Adipocyte (in vitro differentiated cells): ENCODE measurements around the gene GRK2.

Experiments
- DNase-seq: peaks from one replicate; pipeline ENCODE4 v3.0.0-alpha.2; 2015; ENCODE audit warnings: low read depth
- H3K27me3 ChIP-seq: replicated peaks from 2 replicates; pipeline ENCODE4 v1.7.0; 2013; ENCODE audit warnings: mild to moderate bottlenecking, low read length, moderate library complexity; ENCODE audit not compliant: control insufficient read depth, insufficient read depth
- H3K36me3 ChIP-seq: 2 replicates; pipeline ENCODE4 v1.7.0; 2013; ENCODE audit warnings: low read length, mild to moderate bottlenecking, moderate library complexity; ENCODE audit not compliant: control insufficient read depth, insufficient read depth, severe bottlenecking
- H3K4me1 ChIP-seq: 2 replicates; pipeline ENCODE4 v1.7.0; 2013; ENCODE audit warnings: mild to moderate bottlenecking, low read length, moderate library complexity; ENCODE audit not compliant: control insufficient read depth, insufficient read depth
- H3K4me3 ChIP-seq: 2 replicates; pipeline ENCODE4 v1.7.0; 2013; ENCODE audit warnings: mild to moderate bottlenecking, low read length, moderate library complexity
- H3K9ac ChIP-seq: 2 replicates; pipeline ENCODE4 v1.7.0; 2013; ENCODE audit warnings: mild to moderate bottlenecking, low read length, moderate library complexity
- H3K9me3 ChIP-seq: 2 replicates; pipeline ENCODE4 v1.7.0; 2013; ENCODE audit warnings: mild to moderate bottlenecking, low read length, moderate library complexity; ENCODE audit not compliant: control insufficient read depth

Gene GRK2

DNA sequence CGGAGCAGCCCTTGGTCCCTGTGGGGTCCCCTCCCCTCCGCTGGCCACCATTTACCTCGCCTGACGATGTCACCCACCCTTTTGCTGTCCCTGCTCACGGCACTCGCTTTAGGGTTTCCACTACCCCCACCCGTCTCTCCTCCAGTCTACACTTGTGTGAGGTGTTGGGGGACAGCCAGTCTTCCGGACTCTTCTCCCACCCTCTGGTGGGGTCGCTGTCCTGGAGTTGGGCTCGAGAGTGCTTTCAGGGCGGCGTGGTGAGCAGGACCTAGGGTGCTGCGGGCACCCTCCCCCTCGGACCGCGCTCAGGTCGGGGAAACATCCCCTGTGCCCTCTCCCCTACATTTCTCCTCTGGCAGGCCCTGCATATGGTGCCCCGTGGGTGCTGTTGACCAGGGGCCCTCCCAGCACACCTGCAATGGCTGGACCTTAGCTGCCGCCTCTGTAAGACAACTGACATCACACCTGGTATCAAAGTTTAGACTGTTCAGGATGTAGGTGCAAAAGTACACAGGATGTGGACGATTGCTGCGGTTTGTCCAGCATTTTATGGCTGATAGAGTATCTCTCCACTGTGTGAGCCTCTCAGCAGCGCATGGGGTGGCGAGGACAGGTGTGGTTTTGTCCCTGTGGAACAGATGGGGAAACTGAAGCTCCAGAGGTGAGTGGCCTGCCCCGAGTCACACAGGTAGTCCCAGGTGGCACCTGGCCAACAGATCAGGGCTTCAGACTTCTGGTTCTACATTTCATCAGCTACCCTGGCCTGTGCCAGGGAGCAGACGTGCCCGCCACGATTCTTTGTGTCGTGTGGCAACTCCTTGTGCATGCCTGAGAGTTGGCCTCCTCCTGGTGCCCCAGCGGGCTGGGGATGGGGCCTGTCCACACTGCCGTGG lies 1.2 kb downstream of the GRK2 start:
- peak overlapping the region; percentile 94 for H3K4me3 ChIP-seq
- H3K4me1 ChIP-seq, result peaks cover 59% of the 10 kb centered on the region
- DNase-seq, result no peak
- H3K9ac ChIP-seq, result peak overlapping the region; percentile 91
- no peaks in the 10 kb centered on the region for H3K27me3 ChIP-seq
- H3K9me3 ChIP-seq, result no peaks in the 10 kb centered on the region
- H3K36me3 ChIP-seq, result no peaks in the 10 kb centered on the region

DNA sequence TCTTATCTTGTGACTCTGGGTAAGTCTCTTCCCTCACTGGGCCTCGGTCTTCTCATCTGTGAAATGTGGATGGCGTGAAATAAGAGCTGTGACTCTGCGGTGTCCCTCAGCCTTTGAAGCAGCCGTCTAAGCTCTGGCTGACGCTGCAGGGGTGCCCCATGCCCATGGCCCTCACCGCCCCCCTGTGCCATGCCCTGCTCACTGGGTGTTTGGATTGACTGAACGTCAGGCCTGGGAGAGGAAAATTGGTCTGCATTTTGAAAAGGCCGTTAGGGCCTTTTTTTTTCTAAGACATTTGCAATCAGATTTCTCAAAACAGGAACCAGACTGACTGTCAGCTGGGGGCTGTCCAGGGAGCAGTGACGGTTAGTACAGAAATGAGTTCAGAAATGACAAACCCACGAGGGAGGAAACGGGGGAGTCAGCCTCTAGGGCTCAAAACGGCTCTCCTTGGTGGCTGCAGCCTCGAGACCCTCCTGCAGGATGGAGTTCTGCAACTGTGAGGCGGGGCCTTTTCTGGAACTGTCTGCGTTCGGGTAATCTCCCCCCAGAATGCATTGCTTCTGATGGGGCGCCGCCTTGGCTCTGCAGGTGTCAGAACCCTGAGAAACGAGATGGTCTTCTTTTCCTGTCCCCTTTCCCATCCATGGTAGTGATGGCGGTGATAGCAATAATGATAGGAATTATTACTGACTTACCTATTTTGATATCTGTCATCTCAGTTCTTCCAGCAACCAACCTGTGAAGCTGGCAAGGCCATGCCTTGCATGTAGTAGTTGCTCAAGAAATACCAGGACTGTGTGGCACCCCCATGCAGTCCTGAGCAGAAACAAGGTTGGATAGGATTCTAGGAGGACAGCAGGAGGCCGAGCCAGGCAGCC lies 2.0 kb downstream of the GRK2 start:
- no peaks in the 10 kb centered on the region for H3K9me3 ChIP-seq
- DNase-seq, result no peak
- no peaks in the 10 kb centered on the region for H3K36me3 ChIP-seq
- H3K4me1 ChIP-seq, result peaks cover 59% of the 10 kb centered on the region
- peak overlapping the region; percentile 91 for H3K9ac ChIP-seq
- no peaks in the 10 kb centered on the region for H3K27me3 ChIP-seq
- H3K4me3 ChIP-seq, result peak overlapping the region; percentile 94

DNA sequence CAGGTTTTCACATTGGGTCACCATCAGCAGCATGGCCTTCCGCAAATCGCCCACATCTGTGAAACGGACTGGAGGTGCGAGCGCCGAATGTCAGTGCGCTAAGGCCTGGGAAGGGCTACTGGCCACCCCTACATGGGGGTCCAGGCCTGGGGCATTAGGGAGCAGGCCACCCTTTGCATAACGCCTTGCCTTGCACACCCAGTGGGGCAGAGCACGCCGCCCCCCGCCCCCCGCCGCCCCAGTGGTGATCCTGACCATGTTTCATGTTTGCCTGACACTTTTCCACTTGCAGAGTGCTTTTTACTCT lies 2.6 kb downstream of the GRK2 start:
- no peak overlapping the region for H3K4me3 ChIP-seq

DNA sequence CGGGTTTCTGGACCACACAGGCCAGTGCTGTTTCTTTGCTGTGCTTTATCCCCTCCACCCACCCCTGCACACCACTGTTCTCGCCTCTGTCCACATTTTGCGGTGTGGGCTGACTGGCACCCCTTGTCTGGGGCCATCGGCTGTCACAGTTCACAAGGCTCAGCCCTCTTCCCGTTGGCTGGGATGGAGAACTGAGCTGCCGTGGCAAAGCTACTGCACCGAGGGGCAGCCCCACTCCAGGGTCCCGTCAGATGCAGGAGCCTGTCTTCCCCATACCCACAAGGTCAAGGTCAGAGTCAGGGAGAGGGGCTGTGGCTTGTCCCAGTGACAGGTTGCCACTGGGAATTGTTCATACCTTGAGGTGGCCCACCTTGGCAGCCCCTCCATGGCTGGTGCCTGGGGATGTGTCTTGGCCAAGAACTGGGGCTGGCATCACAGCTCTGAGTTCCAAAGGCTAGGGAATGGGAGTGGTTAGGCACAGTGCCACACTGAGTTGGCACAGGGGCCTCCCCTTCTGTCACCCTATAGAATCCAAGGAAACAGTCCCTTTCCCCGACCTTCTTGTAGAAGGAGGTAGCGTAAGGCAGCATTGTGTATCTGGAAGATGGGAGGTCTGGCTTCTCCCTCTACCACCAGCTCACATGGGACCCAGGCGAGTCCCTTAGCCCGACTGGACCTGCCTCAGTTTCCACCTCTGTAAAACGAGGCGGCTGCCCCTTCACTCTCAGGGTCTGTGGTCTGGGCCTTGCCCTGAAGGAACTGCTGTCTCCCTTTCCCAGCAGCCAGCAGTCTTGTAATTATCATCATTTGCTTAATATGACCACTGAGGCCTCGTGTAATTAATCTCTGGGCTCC lies 3.4 kb downstream of the GRK2 start:
- Histone ChIP-seq H3K9ac (peak overlapping the region; percentile 68), H3K4me1 (peaks cover 60% of the 10 kb centered on the region), H3K36me3 (no peaks in the 10 kb centered on the region), H3K27me3 (no peaks in the 10 kb centered on the region), H3K9me3 (no peaks in the 10 kb centered on the region), H3K4me3 (peak overlapping the region; percentile 32)
- DNase-seq, result no peak

More for the DNA sequence above, 2.6 kb downstream of the GRK2 start:
- Histone ChIP-seq H3K36me3 (no peaks in the 10 kb centered on the region), H3K27me3 (no peaks in the 10 kb centered on the region), H3K9me3 (no peaks in the 10 kb centered on the region), H3K9ac (peak overlapping the region; percentile 20), H3K4me1 (peaks cover 60% of the 10 kb centered on the region)
- no peak for DNase-seq

DNA sequence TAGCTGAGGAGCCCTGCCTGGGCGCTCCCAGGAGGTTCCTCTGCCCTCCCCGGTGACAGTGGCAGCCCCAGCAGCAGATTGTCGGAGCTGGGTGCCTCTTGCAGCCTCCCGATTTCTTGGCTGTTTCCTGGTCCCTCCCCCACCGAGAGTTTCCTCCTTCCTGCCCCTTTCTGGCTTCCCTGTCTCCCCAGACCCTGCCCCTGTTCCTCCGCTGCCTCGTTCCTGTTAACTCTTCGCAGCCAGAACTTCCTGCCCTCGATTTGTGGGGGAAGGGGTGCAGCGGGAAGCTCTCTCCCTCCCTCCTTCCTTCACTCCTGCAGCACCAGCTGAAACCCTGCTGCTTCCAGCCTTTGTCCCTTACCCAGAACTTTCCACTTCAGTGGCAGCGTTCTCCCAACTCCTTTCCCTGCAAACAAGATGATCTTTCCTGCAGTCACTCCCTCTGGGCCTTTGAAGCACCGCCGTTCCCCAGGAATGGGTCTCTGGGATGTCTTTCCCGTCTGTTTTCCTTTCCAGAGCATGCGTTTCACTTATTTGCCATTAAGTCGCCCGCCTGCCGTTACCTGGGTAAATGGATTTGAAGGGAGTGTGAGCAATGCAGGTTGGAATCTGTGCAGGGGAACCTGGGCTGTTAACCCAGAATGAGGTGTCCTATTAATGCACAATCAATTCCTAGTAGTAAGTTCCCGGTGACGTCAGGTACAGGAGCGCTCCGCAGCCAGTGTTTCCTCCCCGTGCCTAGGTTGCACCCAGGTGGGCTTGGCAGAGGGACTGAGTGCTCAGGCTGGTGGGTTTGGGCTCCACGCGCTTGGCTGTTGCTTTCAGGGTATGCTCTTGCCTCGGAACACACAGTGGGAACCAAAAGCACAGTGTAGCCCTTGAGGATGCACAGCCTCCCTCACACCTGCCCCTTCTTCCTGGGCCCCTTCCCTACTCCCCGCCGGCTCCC lies 4.3 kb downstream of the GRK2 start:
- no peak for DNase-seq
- H3K9ac ChIP-seq, result peak overlapping the region; percentile 68
- peak overlapping the region; percentile 32 for H3K4me3 ChIP-seq
- no peaks in the 10 kb centered on the region for H3K9me3 ChIP-seq
- no peaks in the 10 kb centered on the region for H3K36me3 ChIP-seq
- H3K4me1 ChIP-seq, result peaks cover 60% of the 10 kb centered on the region
- H3K27me3 ChIP-seq, result no peaks in the 10 kb centered on the region

DNA sequence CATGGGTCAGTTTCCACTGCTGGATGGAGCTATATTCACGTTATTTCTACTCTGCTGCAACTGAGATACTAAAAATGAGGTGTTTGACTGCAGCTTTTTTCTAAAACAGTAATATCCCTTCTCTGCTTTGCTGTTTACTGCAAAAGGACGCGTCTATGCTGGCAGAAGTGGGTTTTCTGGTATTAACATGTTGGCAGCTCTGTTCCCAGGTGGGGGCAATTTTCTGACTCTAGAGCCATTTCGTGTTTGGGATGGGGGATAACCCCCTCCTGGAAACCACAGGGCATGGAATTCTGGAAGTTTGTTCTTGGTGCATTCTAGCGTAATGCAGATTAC lies 4.9 kb downstream of the GRK2 start:
- H3K9me3 ChIP-seq, result no peaks in the 10 kb centered on the region
- no peaks in the 10 kb centered on the region for H3K27me3 ChIP-seq
- no peak for DNase-seq
- peaks cover 55% of the 10 kb centered on the region for H3K4me1 ChIP-seq
- H3K36me3 ChIP-seq, result no peaks in the 10 kb centered on the region
- H3K4me3 ChIP-seq, result no peak overlapping the region
- H3K9ac ChIP-seq, result no peak overlapping the region

DNA sequence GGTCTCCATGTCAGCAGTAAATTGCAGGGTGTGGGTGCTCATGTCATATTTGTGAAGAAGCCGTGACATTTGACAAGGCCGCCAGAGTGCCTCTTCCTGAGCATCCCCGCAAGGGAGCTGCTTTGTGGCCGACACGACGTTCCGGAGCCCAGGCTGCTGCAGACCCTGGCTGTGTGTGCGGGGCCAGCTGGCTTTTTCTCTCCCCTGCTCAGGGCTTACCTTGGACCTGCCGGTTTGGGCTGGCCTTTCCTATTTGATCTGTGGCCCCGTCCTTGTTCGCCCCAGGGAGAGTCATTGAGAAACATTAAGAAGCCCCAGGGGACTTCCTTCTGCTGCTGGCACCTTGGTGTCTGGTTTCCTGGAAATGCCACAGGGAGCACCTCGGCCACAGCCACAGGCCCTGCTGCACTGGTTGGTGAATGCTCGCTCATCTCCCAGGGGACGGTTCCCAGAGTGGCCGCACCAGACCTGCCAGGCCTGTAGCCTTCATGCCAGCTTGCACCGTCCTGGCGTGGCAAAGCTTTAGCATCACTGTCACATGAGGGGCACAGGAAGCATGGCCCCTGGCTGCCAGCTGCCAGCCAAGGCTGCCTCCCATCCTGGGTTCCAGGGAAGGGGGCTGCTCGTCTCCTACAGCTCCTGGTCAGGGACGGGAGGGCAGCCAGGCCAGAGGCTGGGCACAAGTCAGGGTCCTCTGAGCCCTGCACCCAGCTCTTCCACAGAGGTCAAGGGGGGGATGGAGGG lies 5.4 kb downstream of the GRK2 start:
- Histone ChIP-seq H3K9ac (no peak overlapping the region), H3K27me3 (no peaks in the 10 kb centered on the region), H3K4me1 (peaks cover 58% of the 10 kb centered on the region), H3K36me3 (no peaks in the 10 kb centered on the region), H3K4me3 (no peak overlapping the region), H3K9me3 (no peaks in the 10 kb centered on the region)
- DNase-seq, result no peak

DNA sequence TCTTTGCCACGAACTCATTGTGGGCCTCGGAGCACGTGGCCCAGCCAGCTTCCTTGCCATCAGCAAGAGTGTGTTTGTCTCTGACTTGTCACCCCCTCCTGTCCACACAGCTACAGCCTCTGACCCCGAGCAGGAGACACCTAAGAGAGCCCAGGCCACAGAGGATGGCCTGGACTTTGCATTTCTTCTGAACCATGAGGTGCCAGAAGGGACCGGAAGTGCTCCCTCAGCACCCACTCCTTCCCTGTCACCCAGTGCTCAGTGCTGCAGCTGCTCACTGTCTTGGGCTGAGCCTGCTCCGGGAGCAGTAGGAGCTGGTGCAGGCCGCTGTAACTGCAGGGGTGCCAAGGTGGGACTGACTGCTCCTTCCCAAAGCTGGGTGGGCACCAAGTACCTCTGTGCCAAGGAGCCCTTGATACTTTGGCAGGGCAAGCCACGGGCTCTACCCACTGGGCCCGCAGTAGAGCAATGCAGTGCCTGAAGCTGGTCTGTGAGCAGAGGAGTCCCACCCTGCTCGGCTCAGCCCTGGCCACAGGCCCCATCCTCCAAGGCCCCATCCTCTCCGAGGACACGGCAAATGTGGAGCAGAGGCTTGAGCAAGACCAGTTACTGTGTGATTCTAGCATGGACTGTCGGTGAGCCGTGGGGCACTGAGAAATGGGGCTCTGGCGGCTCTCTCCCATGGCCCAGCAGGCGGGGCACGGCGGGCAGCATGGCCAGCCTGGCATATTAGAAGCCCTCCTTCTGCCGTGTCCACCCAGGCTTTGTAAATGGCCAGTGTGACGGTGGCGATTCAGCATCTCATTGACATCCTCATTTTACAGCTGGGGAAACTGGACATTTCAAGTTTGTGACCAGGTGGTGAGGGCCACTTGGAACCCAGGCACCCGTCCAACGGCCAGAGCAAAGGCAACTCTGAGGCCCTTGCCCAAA lies 6.3 kb downstream of the GRK2 start:
- no peaks in the 10 kb centered on the region for H3K27me3 ChIP-seq
- no peak overlapping the region for H3K4me3 ChIP-seq
- H3K9ac ChIP-seq, result peak overlapping the region; percentile 43
- peaks cover 61% of the 10 kb centered on the region for H3K4me1 ChIP-seq
- H3K36me3 ChIP-seq, result no peaks in the 10 kb centered on the region
- no peaks in the 10 kb centered on the region for H3K9me3 ChIP-seq
- no peak for DNase-seq

DNA sequence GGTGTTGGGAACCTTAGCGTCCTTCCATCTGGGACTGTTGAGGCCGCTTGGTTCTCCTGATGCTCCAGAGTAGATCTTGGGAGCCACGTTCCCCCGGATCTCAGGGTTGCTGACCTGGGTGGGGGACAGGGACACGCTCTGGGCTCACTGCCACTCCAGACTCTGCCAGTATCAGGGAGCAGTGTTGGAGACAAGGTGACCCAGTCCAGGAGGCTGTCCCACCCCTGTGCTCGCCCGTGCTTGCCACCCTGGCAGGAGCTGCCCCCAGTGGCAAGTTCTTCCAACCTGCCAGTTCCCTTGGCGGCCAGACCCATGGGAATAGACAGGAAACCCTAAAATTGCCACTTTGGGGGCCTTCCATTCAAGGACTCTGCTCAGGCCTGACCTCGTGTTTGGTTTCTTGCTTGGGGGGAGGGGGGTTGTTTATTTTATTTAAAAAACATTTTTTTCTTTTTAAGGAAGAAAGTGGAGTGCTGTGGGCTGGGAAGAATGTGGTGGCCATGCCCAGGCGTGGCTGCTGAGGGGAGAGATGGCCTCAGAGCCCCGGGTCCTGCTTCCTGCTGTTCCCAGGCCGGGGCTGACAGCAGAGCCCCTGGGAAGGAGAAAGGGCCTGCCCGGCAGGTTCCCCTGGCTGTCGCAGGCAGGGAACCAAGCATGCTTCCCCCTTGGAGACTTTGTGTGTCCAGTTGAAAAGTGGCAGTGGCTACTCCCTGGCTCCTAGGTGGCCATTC lies 7.2 kb downstream of the GRK2 start:
- no peak for DNase-seq
- peak overlapping the region; percentile 43 for H3K9ac ChIP-seq
- H3K9me3 ChIP-seq, result no peaks in the 10 kb centered on the region

More for the DNA sequence above, 7.2 kb downstream of the GRK2 start:
- Histone ChIP-seq H3K4me1 (peaks cover 58% of the 10 kb centered on the region), H3K4me3 (no peak overlapping the region), H3K36me3 (no peaks in the 10 kb centered on the region), H3K27me3 (no peaks in the 10 kb centered on the region)
